Liver (tissue), 3 donors: ENCODE data around the gene RNU6-8.

Experiments
- GABPA ChIP-seq, 2 donors: IDR thresholded peaks in 1 of 2; conservative IDR thresholded peaks in 1 of 2; 2 replicates each; pipeline ENCODE4 v1.6.1; 2016; ENCODE audit warnings: antibody characterized with exemption in 2 of 2, mild to moderate bottlenecking in 1 of 2, moderate library complexity in 1 of 2
- JUND ChIP-seq, 2 donors: IDR thresholded peaks; 2 replicates each; pipeline ENCODE4 v1.6.1; 2016; ENCODE audit warnings: antibody characterized with exemption in 2 of 2
- NR2F2 ChIP-seq: IDR thresholded peaks from 2 replicates; pipeline ENCODE4 v1.6.1; 2016; ENCODE audit warnings: antibody characterized with exemption
- RAD21 ChIP-seq, 2 donors: IDR thresholded peaks; 2 replicates each; pipeline ENCODE4 v1.6.1; 2016; ENCODE audit warnings: antibody characterized with exemption in 2 of 2, mild to moderate bottlenecking in 2 of 2
- SP1 ChIP-seq: IDR thresholded peaks from 2 replicates; pipeline ENCODE4 v1.6.1; 2018; ENCODE audit warnings: antibody characterized with exemption, mild to moderate bottlenecking
- TAF1 ChIP-seq: conservative IDR thresholded peaks from 2 replicates; pipeline ENCODE4 v1.6.1; 2016; ENCODE audit warnings: antibody characterized with exemption, mild to moderate bottlenecking
- YY1 ChIP-seq: IDR thresholded peaks from 2 replicates; pipeline ENCODE4 v1.6.1; 2016; ENCODE audit warnings: antibody characterized with exemption, mild to moderate bottlenecking
- TF ChIP-seq, protein P1 (sequence below): fragments of 150-350 bp; IDR thresholded peaks from 2 replicates; pipeline ENCODE4 v1.5.1; 2017; ENCODE audit warnings: improper control_type of control experiment, low read depth, low read length; ENCODE audit not compliant: missing input control
- TF ChIP-seq, protein P2 (sequence below): IDR thresholded peaks from 2 replicates; pipeline ENCODE4 v1.6.1; 2016; ENCODE audit warnings: antibody characterized with exemption, mild to moderate bottlenecking
- TF ChIP-seq, protein P3 (sequence below): IDR thresholded peaks from 2 replicates; pipeline ENCODE4 v1.6.1; 2016; ENCODE audit warnings: antibody characterized with exemption
- donor health status: healthy.
- donor health status: healthy.

DNA sequence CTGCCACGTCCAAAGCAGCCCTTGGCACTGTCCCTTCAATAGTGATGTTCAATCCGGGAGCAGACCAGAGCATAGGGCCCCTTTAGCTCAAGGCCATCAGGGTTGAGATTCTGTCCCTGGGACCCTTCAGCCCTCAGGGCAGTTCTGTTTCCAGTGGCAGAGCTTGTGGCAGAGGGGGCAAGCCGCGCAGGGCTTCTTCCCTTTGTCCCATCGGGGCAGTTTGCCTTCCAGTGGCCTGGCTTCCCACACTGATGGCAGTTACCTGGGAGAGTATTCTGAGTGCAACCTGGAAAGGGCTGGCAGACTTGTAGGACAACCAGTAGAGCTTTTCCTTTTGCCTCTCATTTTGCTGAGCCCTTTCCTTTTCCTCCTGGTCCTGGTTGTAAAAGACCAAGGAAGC is 43.7 kb upstream of the RNU6-8 start:
- TF ChIP-seq, protein P1, sequence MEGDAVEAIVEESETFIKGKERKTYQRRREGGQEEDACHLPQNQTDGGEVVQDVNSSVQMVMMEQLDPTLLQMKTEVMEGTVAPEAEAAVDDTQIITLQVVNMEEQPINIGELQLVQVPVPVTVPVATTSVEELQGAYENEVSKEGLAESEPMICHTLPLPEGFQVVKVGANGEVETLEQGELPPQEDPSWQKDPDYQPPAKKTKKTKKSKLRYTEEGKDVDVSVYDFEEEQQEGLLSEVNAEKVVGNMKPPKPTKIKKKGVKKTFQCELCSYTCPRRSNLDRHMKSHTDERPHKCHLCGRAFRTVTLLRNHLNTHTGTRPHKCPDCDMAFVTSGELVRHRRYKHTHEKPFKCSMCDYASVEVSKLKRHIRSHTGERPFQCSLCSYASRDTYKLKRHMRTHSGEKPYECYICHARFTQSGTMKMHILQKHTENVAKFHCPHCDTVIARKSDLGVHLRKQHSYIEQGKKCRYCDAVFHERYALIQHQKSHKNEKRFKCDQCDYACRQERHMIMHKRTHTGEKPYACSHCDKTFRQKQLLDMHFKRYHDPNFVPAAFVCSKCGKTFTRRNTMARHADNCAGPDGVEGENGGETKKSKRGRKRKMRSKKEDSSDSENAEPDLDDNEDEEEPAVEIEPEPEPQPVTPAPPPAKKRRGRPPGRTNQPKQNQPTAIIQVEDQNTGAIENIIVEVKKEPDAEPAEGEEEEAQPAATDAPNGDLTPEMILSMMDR = no peak
- no peak for TF ChIP-seq GABPA (IDR thresholded peaks at IDR 0.05 in 1 of 2, conservative IDR thresholded peaks at IDR 0.05 in 1 of 2)
- TF ChIP-seq RAD21 (IDR thresholded peaks at IDR 0.05) = no peak
- TF ChIP-seq JUND (IDR thresholded peaks at IDR 0.05) = no peak
- no peak for TF ChIP-seq NR2F2
- TF ChIP-seq, protein P2, sequence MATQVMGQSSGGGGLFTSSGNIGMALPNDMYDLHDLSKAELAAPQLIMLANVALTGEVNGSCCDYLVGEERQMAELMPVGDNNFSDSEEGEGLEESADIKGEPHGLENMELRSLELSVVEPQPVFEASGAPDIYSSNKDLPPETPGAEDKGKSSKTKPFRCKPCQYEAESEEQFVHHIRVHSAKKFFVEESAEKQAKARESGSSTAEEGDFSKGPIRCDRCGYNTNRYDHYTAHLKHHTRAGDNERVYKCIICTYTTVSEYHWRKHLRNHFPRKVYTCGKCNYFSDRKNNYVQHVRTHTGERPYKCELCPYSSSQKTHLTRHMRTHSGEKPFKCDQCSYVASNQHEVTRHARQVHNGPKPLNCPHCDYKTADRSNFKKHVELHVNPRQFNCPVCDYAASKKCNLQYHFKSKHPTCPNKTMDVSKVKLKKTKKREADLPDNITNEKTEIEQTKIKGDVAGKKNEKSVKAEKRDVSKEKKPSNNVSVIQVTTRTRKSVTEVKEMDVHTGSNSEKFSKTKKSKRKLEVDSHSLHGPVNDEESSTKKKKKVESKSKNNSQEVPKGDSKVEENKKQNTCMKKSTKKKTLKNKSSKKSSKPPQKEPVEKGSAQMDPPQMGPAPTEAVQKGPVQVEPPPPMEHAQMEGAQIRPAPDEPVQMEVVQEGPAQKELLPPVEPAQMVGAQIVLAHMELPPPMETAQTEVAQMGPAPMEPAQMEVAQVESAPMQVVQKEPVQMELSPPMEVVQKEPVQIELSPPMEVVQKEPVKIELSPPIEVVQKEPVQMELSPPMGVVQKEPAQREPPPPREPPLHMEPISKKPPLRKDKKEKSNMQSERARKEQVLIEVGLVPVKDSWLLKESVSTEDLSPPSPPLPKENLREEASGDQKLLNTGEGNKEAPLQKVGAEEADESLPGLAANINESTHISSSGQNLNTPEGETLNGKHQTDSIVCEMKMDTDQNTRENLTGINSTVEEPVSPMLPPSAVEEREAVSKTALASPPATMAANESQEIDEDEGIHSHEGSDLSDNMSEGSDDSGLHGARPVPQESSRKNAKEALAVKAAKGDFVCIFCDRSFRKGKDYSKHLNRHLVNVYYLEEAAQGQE = no peak
- no peak for TF ChIP-seq YY1
- TF ChIP-seq SP1 = no peak
- no peak for TF ChIP-seq TAF1
- TF ChIP-seq, protein P3, sequence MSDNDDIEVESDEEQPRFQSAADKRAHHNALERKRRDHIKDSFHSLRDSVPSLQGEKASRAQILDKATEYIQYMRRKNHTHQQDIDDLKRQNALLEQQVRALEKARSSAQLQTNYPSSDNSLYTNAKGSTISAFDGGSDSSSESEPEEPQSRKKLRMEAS = no peak
